Neural cell (in vitro differentiated cells): Measurements from ENCODE around the gene ADGRF1.

Source experiments
- CTCF ChIP-seq: fragments of 450-650 bp; IDR thresholded peaks from 2 replicates; pipeline ENCODE4 v1.5.1; 2014; ENCODE audit warnings: antibody characterized with exemption, mild to moderate bottlenecking, moderate library complexity; ENCODE audit not compliant: poor library complexity, severe bottlenecking
- MXI1 ChIP-seq: fragments of 450-650 bp; conservative IDR thresholded peaks from 2 replicates; pipeline ENCODE4 v1.6.1; 2014; ENCODE audit warnings: antibody characterized with exemption, mild to moderate bottlenecking; ENCODE audit not compliant: poor library complexity, severe bottlenecking

GRCh38 chr6:47078991-47079390, 36.9 kb upstream of the ADGRF1 start:
- TF ChIP-seq MXI1: no peak
- no peak for TF ChIP-seq CTCF
